BE2C (cell line): Measurements from ENCODE around the gene SMG6.
"Not testable (repeated sequence)": the region's sequence is repeated elsewhere in the genome, so short reads cannot be mapped to it uniquely, and the experiment has no call there.

Source experiments
- DNase-seq: peaks from one replicate; pipeline ENCODE4 v3.0.0-alpha.2; 2020
- H3K27me3 ChIP-seq: fragments of 250-450 bp; sonication (Bioruptor Pico); 2 replicates; pipeline ENCODE4 v1.5.1; 2020; ENCODE audit warnings: mild to moderate bottlenecking
- H3K36me3 ChIP-seq: fragments of 250-450 bp; sonication (Bioruptor Pico); 2 replicates; pipeline ENCODE4 v1.5.1; 2020; ENCODE audit warnings: mild to moderate bottlenecking
- H3K4me1 ChIP-seq: fragments of 250-450 bp; sonication (Bioruptor Pico); 2 replicates; pipeline ENCODE4 v1.5.1; 2020
- H3K4me3 ChIP-seq: 2 replicates; pipeline ENCODE4 v1.5.1; 2011; ENCODE audit warnings: low read depth, low read length
- H3K9me3 ChIP-seq: fragments of 250-450 bp; sonication (Bioruptor Pico); 2 replicates; pipeline ENCODE4 v1.5.1; 2020
- CTCF ChIP-seq: IDR thresholded peaks from 2 replicates; pipeline ENCODE4 v1.5.1; 2012; ENCODE audit warnings: mild to moderate bottlenecking, low read depth, low read length

Gene SMG6

GRCh38 chr17:2259769-2260536 lies 43.6 kb downstream of the SMG6 start:
- Histone ChIP-seq H3K36me3 (no peaks in the 10 kb centered on the region), H3K27me3 (no peaks in the 10 kb centered on the region), H3K4me1 (no peaks in the 10 kb centered on the region), H3K9me3 (no peaks in the 10 kb centered on the region), H3K4me3 (no peak overlapping the region)
- no peak for DNase-seq
- TF ChIP-seq CTCF = no peak

GRCh38 chr17:2258830-2259229 lies 44.8 kb downstream of the SMG6 start:
- DNase-seq, H3K4me1 ChIP-seq, H3K9me3 ChIP-seq, H3K36me3 ChIP-seq, H3K4me3 ChIP-seq, H3K27me3 ChIP-seq: not testable (repeated sequence)

GRCh38 chr17:2253768-2254406 lies 49.7 kb downstream of the SMG6 start:
- no peaks in the 10 kb centered on the region for H3K36me3 ChIP-seq
- no peaks in the 10 kb centered on the region for H3K4me1 ChIP-seq
- H3K27me3 ChIP-seq = no peaks in the 10 kb centered on the region
- DNase-seq = no peak
- no peak overlapping the region for H3K4me3 ChIP-seq
- H3K9me3 ChIP-seq = no peaks in the 10 kb centered on the region
- TF ChIP-seq CTCF = no peak

GRCh38 chr17:2253362-2253761 lies 50.2 kb downstream of the SMG6 start:
- no peaks in the 10 kb centered on the region for H3K4me1 ChIP-seq
- TF ChIP-seq CTCF = no peak
- no peak for DNase-seq
- no peaks in the 10 kb centered on the region for H3K9me3 ChIP-seq
- no peaks in the 10 kb centered on the region for H3K27me3 ChIP-seq
- H3K36me3 ChIP-seq = no peaks in the 10 kb centered on the region
- H3K4me3 ChIP-seq = no peak overlapping the region

GRCh38 chr17:2251098-2251497 lies 52.5 kb downstream of the SMG6 start:
- H3K27me3 ChIP-seq = no peaks in the 10 kb centered on the region
- no peak for DNase-seq
- no peak for TF ChIP-seq CTCF
- H3K9me3 ChIP-seq = no peaks in the 10 kb centered on the region
- no peak overlapping the region for H3K4me3 ChIP-seq
- no peaks in the 10 kb centered on the region for H3K36me3 ChIP-seq
- no peaks in the 10 kb centered on the region for H3K4me1 ChIP-seq

- H3K36me3 ChIP-seq = no peaks in the 10 kb centered on the region
Observed at GRCh38 chr17:2250140-2251095, 53.2 kb downstream of the SMG6 start.

More at GRCh38 chr17:2250140-2251095, 53.2 kb downstream of the SMG6 start:
- DNase-seq = no peak
- TF ChIP-seq CTCF = no peak
- no peaks in the 10 kb centered on the region for H3K4me1 ChIP-seq
- no peak overlapping the region for H3K4me3 ChIP-seq
- H3K9me3 ChIP-seq = no peaks in the 10 kb centered on the region
- no peaks in the 10 kb centered on the region for H3K27me3 ChIP-seq
